Heart right ventricle (tissue), 16 donors: ENCODE results near the gene MBD3. TPM values are rescaled to one million over a fixed set of nuclear protein-coding genes. Genes with fewer than 3 reads are reported as not detected.
A peak's percentile ranks its signal among the peaks of the same experiment; 100 is the strongest.

ENCODE experiments used
- ATAC-seq, 8 donors: fragments of 200-7000 bp; cut with Tn5 transposase; one replicate each; pipeline ENCODE4 v1.9.1; 2020; ENCODE audit warnings: mild to moderate bottlenecking in 8 of 8, moderate library complexity in 8 of 8, moderate number of reproducible peaks in 1 of 8
- DNase-seq, 2 donors: peaks; one replicate each; pipeline ENCODE4 v3.0.0-alpha.2; 2020
- H3K27ac ChIP-seq, 10 donors: fragments of 200-600 bp; sonication (generic) in 2 of 10; one replicate each; pipeline versions ENCODE4 v1.5.0 to v1.8.0; 2020 to 2022; ENCODE audit warnings: mild to moderate bottlenecking in 3 of 10
- H3K27me3 ChIP-seq, 7 donors: fragments of 200-600 bp; one replicate each; pipeline ENCODE4 v1.8.0; 2021 to 2022; ENCODE audit warnings: mild to moderate bottlenecking in 2 of 7
- H3K36me3 ChIP-seq, 9 donors: fragments of 200-600 bp; sonication (generic) in 1 of 9; one replicate each; pipeline versions ENCODE4 v1.5.0 to v1.8.0; 2020 to 2022; ENCODE audit warnings: mild to moderate bottlenecking in 2 of 9
- H3K4me1 ChIP-seq, 9 donors: fragments of 200-600 bp; sonication (generic) in 1 of 9; one replicate each; pipeline versions ENCODE4 v1.5.0 to v1.8.0; 2020 to 2022; ENCODE audit warnings: mild to moderate bottlenecking in 4 of 9
- H3K4me3 ChIP-seq, 10 donors: fragments of 200-600 bp; sonication (generic) in 2 of 10; one replicate each; pipeline versions ENCODE4 v1.5.0 to v1.8.0; 2020 to 2022; ENCODE audit warnings: mild to moderate bottlenecking in 7 of 10, moderate library complexity in 2 of 10
- H3K9me3 ChIP-seq, 11 donors: fragments of 200-600 bp in 10 of 11; sonication (generic) in 2 of 11; one replicate each; pipeline versions ENCODE4 v1.5.0 to v1.8.0; 2013 to 2022; ENCODE audit warnings: mild to moderate bottlenecking in 2 of 11, control low read depth in 1 of 11, moderate library complexity in 1 of 11
- WGBS, 2 donors: extraction: QIAGEN DNeasy Blood & Tissue Kit; methylation state at CpG; one replicate each; pipeline ENCODE4 v1.1.7; 2013; ENCODE audit warnings: inconsistent platforms in 1 of 2; 5-methylcytosine and 5-hydroxymethylcytosine counted together
- intact Hi-C, 10 donors: fragments of 100-400 bp; cut with DNase I; formaldehyde crosslinking; loops; one replicate each; pipeline versions ENCODE4 v1.11.1 to v1.14.2; 2022
- polyA plus RNA-seq, 2 donors: library from polyadenylated mRNA; stranded (reverse); fragments of 200-250 nt; gene quantifications; one replicate each; pipeline ENCODE4 v1.2.3, GENCODE V29; 2013
- total RNA-seq, 10 donors: library from RNA; stranded (reverse); fragmentation: NEBNext Ultra II Directional in 3 of 10; extraction: Animal tissue kit (Norgen Biotek cat#: 25700) in 3 of 10; gene quantifications; one replicate each; pipeline versions ENCODE4 v1.2.1 to v1.2.4, GENCODE V29; 2021 to 2023
- TF ChIP-seq, protein P1 (sequence below), 9 donors: fragments of 200-600 bp; sonication (generic) in 2 of 9; IDR thresholded peaks; one replicate each; pipeline versions ENCODE4 v1.5.0 to v1.8.0; 2021 to 2022; ENCODE audit warnings: antibody characterized with exemption in 9 of 9, mild to moderate bottlenecking in 5 of 9, moderate library complexity in 1 of 9
- donor health status: Arrhythmogenic right ventricular cardiomyopathy.
- donor health status: ischemic (EF 13 %, LVEDD 7.1; RV severe dilation, severe dysfunction).
- donor health status: healthy with polysubstance abuse.
- donor health status: DM: no; HTN: yes; CAD: no.
- donor health status: DM: no; HTN: no; CAD: no.
- donor health status: ischemic (EF 25% LVEDD 6.9; RV normal size, moderate dysfunction).
- donor health status: ischemic (EF 25% LVEDD 5.7; RV mildly dilated, moderate dysfunction).
- donor health status: healthy.
- donor health status: DM: yes; HTN: yes; CAD: no.
- donor health status: Ischemic cardiomyopathy.
- donor health status: ischemic (EF 35%, LVEDD 5.7; RV mildly dilated, moderate dysfunction).
- donor health status: nonischemic (EF 11% LVEDD 7.7; RV severe dilation, severe dysfunction).
- donor health status: DM: yes; HTN: yes; CAD: no.
- donor health status: PGD.
- donor health status: ischemic (EF 29% LVEDD 5.4; RV normal size, mild dysfunction).
- donor health status: nonischemic (EF 23%, LVEDD 6.1; RV moderate dilation, normal function).

Gene MBD3
- total and polyA plus RNA-seq, 12 donors: 34.5 to 125 (median 52.4) TPM

- 82 to 86% methylated on average over 27 of the region's 27 CpGs for WGBS, 2 donors
- Histone ChIP-seq H3K27me3 (peaks cover 26 to 73% (median 64%) of the 10 kb centered on the region in 7 donors), H3K9me3 (no peaks in the 10 kb centered on the region), H3K4me1 (no peaks in the 10 kb centered on the region), H3K27ac (no peak overlapping the region), H3K36me3 (no peaks in the 10 kb centered on the region), H3K4me3 (no peak overlapping the region)
- intact Hi-C loops: loop anchor here in 1 of 10 donors (10.0 kb wide), 1 partner anchor 213 kb away; no protein-coding TSS in a partner anchor
- DNase-seq (no peak), ATAC-seq (peak in 1 of 8 donors; percentile 16)
- TF ChIP-seq, protein P1, sequence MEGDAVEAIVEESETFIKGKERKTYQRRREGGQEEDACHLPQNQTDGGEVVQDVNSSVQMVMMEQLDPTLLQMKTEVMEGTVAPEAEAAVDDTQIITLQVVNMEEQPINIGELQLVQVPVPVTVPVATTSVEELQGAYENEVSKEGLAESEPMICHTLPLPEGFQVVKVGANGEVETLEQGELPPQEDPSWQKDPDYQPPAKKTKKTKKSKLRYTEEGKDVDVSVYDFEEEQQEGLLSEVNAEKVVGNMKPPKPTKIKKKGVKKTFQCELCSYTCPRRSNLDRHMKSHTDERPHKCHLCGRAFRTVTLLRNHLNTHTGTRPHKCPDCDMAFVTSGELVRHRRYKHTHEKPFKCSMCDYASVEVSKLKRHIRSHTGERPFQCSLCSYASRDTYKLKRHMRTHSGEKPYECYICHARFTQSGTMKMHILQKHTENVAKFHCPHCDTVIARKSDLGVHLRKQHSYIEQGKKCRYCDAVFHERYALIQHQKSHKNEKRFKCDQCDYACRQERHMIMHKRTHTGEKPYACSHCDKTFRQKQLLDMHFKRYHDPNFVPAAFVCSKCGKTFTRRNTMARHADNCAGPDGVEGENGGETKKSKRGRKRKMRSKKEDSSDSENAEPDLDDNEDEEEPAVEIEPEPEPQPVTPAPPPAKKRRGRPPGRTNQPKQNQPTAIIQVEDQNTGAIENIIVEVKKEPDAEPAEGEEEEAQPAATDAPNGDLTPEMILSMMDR (IDR thresholded peaks at IDR 0.05): no peak
These were observed 64.9 kb downstream of the MBD3 start for GRCh38 chr19:1527650-1528309.

DNA sequence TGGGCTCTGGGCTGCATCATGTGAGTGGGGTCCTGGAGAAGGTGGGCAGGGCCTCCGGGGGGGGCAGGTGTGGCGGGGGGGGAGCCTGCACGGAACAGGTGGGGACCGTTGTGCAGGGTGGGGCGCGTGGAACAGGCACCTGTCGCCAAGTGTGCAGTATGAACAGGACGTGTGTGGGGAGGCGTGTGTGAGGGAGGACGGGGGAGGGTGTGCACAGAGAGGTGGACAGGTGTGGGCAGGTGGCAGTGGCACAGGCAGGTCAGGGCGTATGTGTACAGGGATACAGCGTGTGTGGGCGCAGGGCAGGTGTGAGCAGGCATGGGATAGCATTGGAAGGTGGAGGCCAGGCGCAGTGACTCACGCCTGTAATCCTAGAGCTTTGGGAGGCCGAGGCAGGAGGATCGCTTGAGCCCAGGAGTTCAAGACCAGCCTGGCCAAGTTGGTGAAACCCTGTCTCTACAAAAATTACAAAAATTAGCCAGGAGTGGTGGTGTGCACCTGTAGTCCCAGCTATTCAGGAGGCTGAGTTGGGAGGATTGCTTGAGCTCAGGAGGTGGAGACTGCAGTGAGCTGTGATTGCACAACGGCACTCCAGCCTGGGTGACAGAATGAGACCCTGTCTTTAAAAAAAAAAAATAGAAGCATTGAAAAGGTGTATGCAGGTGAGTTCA lies 65.6 kb downstream of the MBD3 start:
- no peak overlapping the region for H3K4me3 ChIP-seq
- ATAC-seq: no peak
- H3K4me1 ChIP-seq: peaks cover 0 to under 1% (median 0%) of the 10 kb centered on the region in 9 donors
- TF ChIP-seq, protein P1 (IDR thresholded peaks at IDR 0.05): no peak
- 80 to 83% methylated on average over 18 of the region's 18 CpGs for WGBS, 2 donors
- no peak for DNase-seq
- H3K27me3 ChIP-seq: peaks cover 26 to 71% (median 68%) of the 10 kb centered on the region in 7 donors
- intact Hi-C loops: loop anchor here in 1 of 10 donors (10.0 kb wide), 1 partner anchor 212 kb away; no protein-coding TSS in a partner anchor
- no peak overlapping the region for H3K27ac ChIP-seq
- H3K9me3 ChIP-seq: no peaks in the 10 kb centered on the region
- no peaks in the 10 kb centered on the region for H3K36me3 ChIP-seq

GRCh38 chr19:1526066-1526778 lies 66.4 kb downstream of the MBD3 start:
- no peak overlapping the region for H3K4me3 ChIP-seq
- no peaks in the 10 kb centered on the region for H3K9me3 ChIP-seq
- peaks cover 26 to 71% (median 61%) of the 10 kb centered on the region in 7 donors for H3K27me3 ChIP-seq
- no peak overlapping the region for H3K27ac ChIP-seq
- DNase-seq: no peak
- H3K36me3 ChIP-seq: no peaks in the 10 kb centered on the region
- TF ChIP-seq, protein P1 (IDR thresholded peaks at IDR 0.05): no peak
- WGBS, 2 donors: 80% methylated on average over 33 of the region's 33 CpGs
- H3K4me1 ChIP-seq: peaks cover 0 to 9% (median 4%) of the 10 kb centered on the region in 9 donors
- intact Hi-C loops: loop anchor here in 1 of 10 donors (10.0 kb wide), 1 partner anchor 211 kb away; no protein-coding TSS in a partner anchor
- ATAC-seq: no peak

- peaks cover 26 to 70% (median 58%) of the 10 kb centered on the region in 7 donors for H3K27me3 ChIP-seq
- DNase-seq (no peak), ATAC-seq (no peak)
- H3K4me1 ChIP-seq: peaks cover 0 to 11% (median 4%) of the 10 kb centered on the region in 9 donors
- H3K9me3 ChIP-seq: no peaks in the 10 kb centered on the region
- intact Hi-C loops: loop anchor here in 1 of 10 donors (10.0 kb wide), 1 partner anchor 211 kb away; no protein-coding TSS in a partner anchor
- H3K4me3 ChIP-seq: no peak overlapping the region
- H3K36me3 ChIP-seq: no peaks in the 10 kb centered on the region
- TF ChIP-seq, protein P1 (IDR thresholded peaks at IDR 0.05): no peak
- H3K27ac ChIP-seq: no peak overlapping the region
- WGBS, 2 donors: 64% methylated on average over 31 of the region's 31 CpGs
These were observed 67.3 kb downstream of the MBD3 start for GRCh38 chr19:1525343-1525742.
